GM12878 (cell line): ENCODE data around the gene LRRC8D. TPM values are rescaled to one million over a fixed set of nuclear protein-coding genes. Genes with fewer than 3 reads are reported as not detected.

Source experiments
- ATAC-seq: fragments of 200-7000 bp; cut with Tn5 transposase; 3 replicates; pipeline ENCODE4 v1.9.1; 2020; ENCODE audit warnings: mild to moderate bottlenecking, moderate library complexity
- BruUV-seq: library from RNA; stranded (reverse); fragments of 400-500 nt; replicated peaks from 2 replicates; lab custom pipeline; 2021; lab: Mats Ljungman, UMichigan
- CTCF ChIA-PET: fragments of 300-600 bp; sonication (Branson Sonifier 250); formaldehyde crosslinking; extraction: SDS; loops from one replicate; lab custom pipeline; 2021; ENCODE audit warnings: inconsistent platforms; lab: Yijun Ruan, JAX
- POLR2A ChIA-PET: fragments of 350-600 bp; formaldehyde crosslinking; extraction: SDS; loops from one replicate; lab custom pipeline; 2021; ENCODE audit warnings: inconsistent platforms; lab: Charles Lee
- RAD21 ChIA-PET: fragments of 300-600 bp; sonication (Branson Sonifier 250); formaldehyde crosslinking; loops from one replicate; lab custom pipeline; 2023; ENCODE audit warnings: antibody characterized with exemption; ENCODE audit not compliant: unreplicated experiment; lab: Charles Lee
- SMC1A ChIA-PET: fragments of 300-600 bp; sonication (Branson Sonifier 250); formaldehyde crosslinking; loops from one replicate; lab custom pipeline; 2023; ENCODE audit not compliant: unreplicated experiment, uncharacterized antibody; lab: Charles Lee
- DNase-seq: peaks from one replicate; pipeline ENCODE4 v3.0.0-alpha.2; 2011; ENCODE audit warnings: low read depth, low spot score
- FAIRE-seq: peaks from 3 replicates; lab custom pipeline; 2011; peaks lifted over from hg19 to GRCh38; lab: Jason Lieb, UNC
- H2AFZ ChIP-seq: 2 replicates; pipeline ENCODE4 v1.6.0; 2011; ENCODE audit warnings: low read depth, low read length, control low read depth; ENCODE audit not compliant: control insufficient read depth
- H3K27ac ChIP-seq: 2 replicates; pipeline ENCODE4 v1.5.1; 2011; ENCODE audit warnings: control low read depth; ENCODE audit not compliant: control insufficient read depth, insufficient read depth
- H3K27me3 ChIP-seq, 2 experiments: replicated peaks in 1 of 2; 2 replicates each; pipeline versions ENCODE4 v1.6.0 to v1.6.1; 2011; ENCODE audit warnings: low read length in 1 of 2; ENCODE audit not compliant: control insufficient read depth in 2 of 2, insufficient read depth in 2 of 2
- H3K36me3 ChIP-seq, 2 experiments: 2 replicates each; pipeline ENCODE4 v1.5.1; 2011; ENCODE audit warnings: low read length in 1 of 2; ENCODE audit not compliant: control insufficient read depth in 2 of 2, insufficient read depth in 2 of 2
- H3K4me1 ChIP-seq: 2 replicates; pipeline ENCODE4 v1.6.1; 2011; ENCODE audit warnings: mild to moderate bottlenecking, low read length, moderate library complexity, mixed read lengths; ENCODE audit not compliant: control insufficient read depth, insufficient read depth
- H3K4me2 ChIP-seq: 2 replicates; pipeline ENCODE4 v1.6.0; 2011; ENCODE audit warnings: control low read depth; ENCODE audit not compliant: control insufficient read depth, insufficient read depth
- H3K4me3 ChIP-seq: fragments of 200-600 bp; sonication (generic); 2 replicates; pipeline ENCODE4 v1.5.1; 2016
- H3K79me2 ChIP-seq: 2 replicates; pipeline ENCODE4 v1.6.0; 2011; ENCODE audit warnings: low read length; ENCODE audit not compliant: control insufficient read depth, insufficient read depth
- H3K9ac ChIP-seq: 2 replicates; pipeline ENCODE4 v1.8.0; 2011; ENCODE audit warnings: low read length, control low read depth, mixed read lengths; ENCODE audit not compliant: control insufficient read depth, insufficient read depth
- H3K9me3 ChIP-seq: replicated peaks from 3 replicates; pipeline ENCODE4 v1.5.1; 2011; ENCODE audit warnings: mild to moderate bottlenecking, low read length; ENCODE audit not compliant: control insufficient read depth, insufficient read depth
- H4K20me1 ChIP-seq: 2 replicates; pipeline ENCODE4 v1.6.0; 2011; ENCODE audit not compliant: control insufficient read depth, insufficient read depth
- BACH1 ChIP-seq: fragments of 450-650 bp; IDR thresholded peaks from 2 replicates; pipeline ENCODE4 v1.6.1; 2017; ENCODE audit warnings: mild to moderate bottlenecking, borderline replicate concordance
- PML ChIP-seq: IDR thresholded peaks from 2 replicates; pipeline ENCODE4 v1.6.1; 2012; ENCODE audit warnings: low read length, inconsistent platforms
- ZBTB4 ChIP-seq: fragments of 450-650 bp; formaldehyde crosslinking; IDR thresholded peaks from 2 replicates; pipeline ENCODE4 v1.4.0; 2022; ENCODE audit warnings: mild to moderate bottlenecking, moderate library complexity
- ZBTB40 ChIP-seq: fragments of 450-650 bp; IDR thresholded peaks from 2 replicates; pipeline ENCODE4 v1.6.1; 2016; ENCODE audit warnings: mild to moderate bottlenecking, moderate library complexity, borderline replicate concordance
- WGBS: methylation state at CpG from one replicate; pipeline ENCODE4 v1.1.6; 2016; ENCODE audit warnings: low lambda C conversion rate; ENCODE audit not compliant: insufficient replicate concordance, insufficient coverage; ENCODE audit errors: missing lambda C conversion rate; 5-methylcytosine and 5-hydroxymethylcytosine counted together
- in situ Hi-C: fragments of 300-500 bp; cut with MboI; formaldehyde crosslinking; loops from 9 replicates; pipeline ENCODE4 v1.14.3; 2018; ENCODE audit warnings: mixed read lengths
- intact Hi-C: fragments of 100-400 bp; cut with micrococcal nuclease; formaldehyde crosslinking; loops from one replicate; pipeline ENCODE4 v1.14.2; 2022; ENCODE audit not compliant: unreplicated experiment
- polyA plus RNA-seq, 11 experiments: library from polyadenylated mRNA; depleted of rRNA in 4 of 11; unstranded in 6 of 11; stranded (reverse) in 5 of 11; fragments of >200 nt; fragmentation: Nextera tagmentation in 4 of 11; fragmentation: Illumina TruSeq in 1 of 11; extraction: Ambion mirVana in 4 of 11; extraction: Trizol in 1 of 11; gene quantifications; 1 replicate in 1 of 11; 2 replicates in 10 of 11; pipeline versions ENCODE4 v1.2.1 to v1.2.3, GENCODE V29; 2011 to 2016; ENCODE audit warnings: inconsistent platforms in 2 of 11, missing spikeins in 2 of 11, low read depth in 1 of 11
- total RNA-seq, 4 experiments: library from RNA; depleted of rRNA in 3 of 4; stranded (reverse); fragments of >200 nt in 3 of 4; fragmentation: Illumina TruSeq in 1 of 4; extraction: Trizol in 1 of 4; gene quantifications; 2 replicates each; pipeline versions ENCODE4 v1.2.1 to v1.2.3, GENCODE V29; 2013 to 2021

The LRRC8D gene
- total and polyA plus RNA-seq, 10 of the 15 experiments (the other 5 are each of a cell fraction or from before 2014, with no cell fraction given): 5.6 to 44.1 (median 26.8) TPM

- no TSS peak for BruUV-seq
- H4K20me1 ChIP-seq: no peaks in the 10 kb centered on the region
- no peak overlapping the region for H3K4me2 ChIP-seq
- no peak overlapping the region for H3K9ac ChIP-seq
- ChIA-PET SMC1A (interaction anchor here (1.2 to 1.6 kb wide), 2 partner anchors 13 to 30 kb away, joined by 4 to 7 read pairs; no protein-coding TSS in a partner anchor), POLR2A (no interaction called here), CTCF (interaction anchor here (1.4 kb wide), 1 partner anchor 29 kb away, joined by 4 read pairs; no protein-coding TSS in a partner anchor), RAD21 (no interaction called here)
- H3K4me3 ChIP-seq: no peak overlapping the region
- H3K27me3 ChIP-seq: no peaks in the 10 kb centered on the region; a peak in 1 of 4 replicates
- in situ Hi-C loops: no loop called here
- no peaks in the 10 kb centered on the region for H3K79me2 ChIP-seq
- H3K4me1 ChIP-seq: peaks cover 12% of the 10 kb centered on the region
- TF ChIP-seq PML: no peak
- TF ChIP-seq ZBTB40: no peak
- no peak for TF ChIP-seq BACH1
- no peak for TF ChIP-seq ZBTB4
- H2AFZ ChIP-seq: no peak overlapping the region
- H3K9me3 ChIP-seq: no peaks in the 10 kb centered on the region
- no peak for DNase-seq
- H3K36me3 ChIP-seq: no peaks in the 10 kb centered on the region
- FAIRE-seq: no peak
- no peak overlapping the region for H3K27ac ChIP-seq
- WGBS: 83% methylated on average over 1 of the region's 1 CpG
- intact Hi-C loops: no loop called here
- no peak for ATAC-seq
These were observed 10.0 kb upstream of the LRRC8D start for GRCh38 chr1:89810880-89811279.
